Measurements from ENCODE around the gene HOXD9.

- TF ChIP-seq EZH2 (IDR thresholded peaks at IDR 0.05; ENCODE audit: low read depth): no peak
- TF ChIP-seq, protein P1, sequence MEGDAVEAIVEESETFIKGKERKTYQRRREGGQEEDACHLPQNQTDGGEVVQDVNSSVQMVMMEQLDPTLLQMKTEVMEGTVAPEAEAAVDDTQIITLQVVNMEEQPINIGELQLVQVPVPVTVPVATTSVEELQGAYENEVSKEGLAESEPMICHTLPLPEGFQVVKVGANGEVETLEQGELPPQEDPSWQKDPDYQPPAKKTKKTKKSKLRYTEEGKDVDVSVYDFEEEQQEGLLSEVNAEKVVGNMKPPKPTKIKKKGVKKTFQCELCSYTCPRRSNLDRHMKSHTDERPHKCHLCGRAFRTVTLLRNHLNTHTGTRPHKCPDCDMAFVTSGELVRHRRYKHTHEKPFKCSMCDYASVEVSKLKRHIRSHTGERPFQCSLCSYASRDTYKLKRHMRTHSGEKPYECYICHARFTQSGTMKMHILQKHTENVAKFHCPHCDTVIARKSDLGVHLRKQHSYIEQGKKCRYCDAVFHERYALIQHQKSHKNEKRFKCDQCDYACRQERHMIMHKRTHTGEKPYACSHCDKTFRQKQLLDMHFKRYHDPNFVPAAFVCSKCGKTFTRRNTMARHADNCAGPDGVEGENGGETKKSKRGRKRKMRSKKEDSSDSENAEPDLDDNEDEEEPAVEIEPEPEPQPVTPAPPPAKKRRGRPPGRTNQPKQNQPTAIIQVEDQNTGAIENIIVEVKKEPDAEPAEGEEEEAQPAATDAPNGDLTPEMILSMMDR (conservative IDR thresholded peaks at IDR 0.05): no peak
Measured at GRCh38 chr2:176158855-176159662, 36.5 kb downstream of the HOXD9 start.

Data from PC-9 (cell line).